HG02798 (cell line): Measurements from ENCODE around the gene RIMS1.

ENCODE experiments used
- ATAC-seq: cut with Tn5 transposase; IDR thresholded peaks from one replicate; pipeline ENCODE4 v1.9.1; 2021; ENCODE audit warnings: mild to moderate bottlenecking; ENCODE audit not compliant: unreplicated experiment, poor library complexity

Gene RIMS1

DNA sequence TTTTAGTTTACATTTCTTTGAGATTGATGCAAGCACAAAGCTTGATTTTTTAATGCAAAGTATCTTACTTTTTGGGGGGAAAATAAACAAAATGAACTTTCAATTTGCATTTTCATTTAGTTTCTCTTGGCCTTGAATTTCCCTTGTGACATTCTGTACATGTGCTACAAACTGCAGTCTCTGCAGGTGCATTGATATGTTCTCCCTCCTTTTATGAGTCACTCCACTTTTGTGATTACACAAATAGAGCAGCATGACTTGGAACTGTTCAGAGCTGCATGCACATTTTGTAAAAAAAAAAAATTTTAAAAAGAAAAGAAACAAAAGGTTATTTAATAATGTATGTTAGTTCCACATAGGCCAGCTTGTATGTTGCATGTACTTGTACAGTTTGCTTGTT lies 515.5 kb downstream of the RIMS1 start:
- ATAC-seq = no peak

DNA sequence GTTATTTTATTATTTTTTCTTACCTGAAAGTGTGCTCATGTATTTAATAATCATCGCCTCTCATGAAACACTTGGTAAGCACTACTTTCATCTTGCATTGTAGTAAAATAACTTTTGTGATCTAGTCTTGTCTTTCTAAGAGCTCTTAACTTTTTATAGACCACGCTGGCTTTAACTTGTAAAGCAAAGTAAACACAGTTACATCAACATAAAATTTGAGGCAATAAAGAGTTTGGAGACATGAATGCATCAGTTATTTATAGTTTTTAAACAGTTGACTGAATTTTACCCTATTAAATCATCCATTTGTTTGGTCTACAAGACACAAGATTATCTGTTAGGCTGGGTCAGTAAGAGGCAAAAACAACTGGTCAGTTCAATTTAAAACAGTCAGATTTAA lies 517.1 kb downstream of the RIMS1 start:
- ATAC-seq = no peak

DNA sequence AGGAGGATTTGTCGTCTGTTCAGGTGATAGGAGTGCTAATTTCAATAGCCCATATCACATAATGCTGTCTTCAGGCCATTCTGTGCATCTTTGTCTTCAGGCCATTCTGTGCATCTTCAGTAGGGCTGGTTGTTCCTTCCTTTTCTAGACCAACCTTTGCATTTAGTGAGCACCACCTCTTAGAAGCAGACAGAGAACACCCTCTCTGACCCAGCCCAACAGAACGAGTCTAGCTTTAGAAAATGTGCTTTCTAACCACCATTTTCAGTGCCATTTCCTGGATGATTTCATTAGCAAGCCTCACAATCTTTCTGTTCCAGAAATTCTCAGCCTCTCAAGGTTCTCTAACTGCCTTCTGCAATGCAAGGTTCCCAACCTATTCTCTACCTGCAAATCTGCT lies 520.2 kb downstream of the RIMS1 start:
- peak; percentile 61 for ATAC-seq

GRCh38 chr6:72410769-72411168 lies 524.4 kb downstream of the RIMS1 start:
- ATAC-seq = no peak

DNA sequence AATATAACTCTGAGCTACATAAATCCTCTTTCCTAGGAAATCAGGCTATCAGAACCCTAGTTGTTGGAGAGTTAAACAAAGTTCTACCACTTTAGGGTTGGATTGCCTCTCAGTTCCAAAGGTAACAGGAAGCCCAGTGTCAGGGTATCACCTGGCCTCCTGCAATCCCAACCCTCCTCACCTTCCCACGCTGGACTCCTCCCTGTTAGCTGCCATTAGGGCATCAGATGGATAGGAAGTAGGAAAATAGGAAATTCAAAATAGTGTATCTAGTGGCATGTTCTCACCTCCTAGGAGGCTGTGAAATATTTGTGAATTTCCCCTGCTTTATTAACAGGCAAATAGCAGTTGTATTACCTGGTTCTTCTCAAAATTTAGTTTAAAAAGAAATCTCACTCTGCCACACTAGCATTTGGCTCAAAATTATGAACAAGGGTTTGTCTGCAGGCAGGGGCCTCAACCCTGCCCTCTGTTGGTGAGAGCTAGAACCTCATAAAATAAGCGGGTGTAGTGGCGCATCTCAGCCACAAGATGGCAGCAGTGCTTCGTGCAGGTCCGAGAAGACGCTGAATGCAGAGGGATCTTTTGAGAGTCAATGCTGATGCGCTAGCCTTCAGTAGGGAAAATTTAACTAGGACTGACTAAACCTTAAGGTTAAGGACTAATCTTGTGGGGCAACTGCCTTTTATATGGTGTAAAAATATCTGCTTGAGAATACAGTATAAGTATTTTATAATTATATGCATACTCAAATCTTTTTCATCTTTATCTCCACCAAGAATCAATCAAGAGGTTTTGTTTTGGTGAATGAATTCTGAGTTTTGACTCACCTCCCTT lies 525.7 kb downstream of the RIMS1 start:
- peak; percentile 92 for ATAC-seq

GRCh38 chr6:72412709-72413044 lies 526.3 kb downstream of the RIMS1 start:
- no peak for ATAC-seq

- ATAC-seq = no peak
Measured at GRCh38 chr6:72413884-72414283, 527.5 kb downstream of the RIMS1 start.

GRCh38 chr6:72414657-72415056 lies 528.3 kb downstream of the RIMS1 start:
- ATAC-seq = no peak

GRCh38 chr6:72416744-72417465 lies 530.6 kb downstream of the RIMS1 start:
- ATAC-seq = no peak

GRCh38 chr6:72417759-72418158 lies 531.4 kb downstream of the RIMS1 start:
- ATAC-seq = no peak

DNA sequence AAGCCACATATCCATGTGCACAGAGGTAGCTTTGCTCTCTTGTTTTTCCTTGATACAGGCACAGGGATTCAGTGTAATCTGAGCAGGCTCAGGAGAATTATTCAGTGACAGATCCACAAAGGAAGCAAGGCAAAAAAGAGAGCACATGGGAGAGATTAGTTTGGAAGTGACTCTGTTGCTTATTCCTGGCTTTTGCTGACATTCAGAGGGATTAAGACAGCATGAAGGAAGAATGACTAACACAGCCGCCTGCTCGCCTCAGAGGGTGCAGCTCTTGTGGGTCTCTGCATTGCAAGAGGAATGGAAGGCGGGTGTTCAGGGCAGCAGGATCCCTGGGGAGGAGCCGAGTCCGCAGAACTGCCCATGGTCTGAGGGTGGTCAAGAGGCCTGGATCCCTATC lies 532.1 kb downstream of the RIMS1 start:
- no peak for ATAC-seq

- no peak for ATAC-seq
Measured at GRCh38 chr6:72419966-72420365, 533.6 kb downstream of the RIMS1 start.

GRCh38 chr6:72420409-72420808 lies 534.1 kb downstream of the RIMS1 start:
- peak; percentile 32 for ATAC-seq

GRCh38 chr6:72421387-72421786 lies 535.0 kb downstream of the RIMS1 start:
- no peak for ATAC-seq

GRCh38 chr6:72422171-72422570 lies 535.8 kb downstream of the RIMS1 start:
- ATAC-seq = no peak

DNA sequence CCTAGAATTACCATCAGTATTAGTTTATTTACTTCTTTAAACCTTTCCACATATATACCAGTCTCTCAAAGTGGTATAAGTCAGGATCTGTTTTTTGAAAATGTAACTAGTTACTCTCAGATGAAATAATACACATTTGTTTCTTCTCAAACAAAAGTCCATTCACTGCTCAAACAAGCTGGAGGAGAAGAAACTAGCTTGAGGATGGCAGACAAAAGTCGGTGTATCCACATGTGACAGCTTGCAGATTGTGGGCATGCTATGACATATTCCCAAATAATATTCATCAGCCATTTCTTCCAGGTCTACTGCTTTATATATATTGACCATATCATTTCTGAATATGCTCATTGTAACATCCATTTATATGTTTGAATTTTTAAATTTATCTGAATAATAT lies 538.1 kb downstream of the RIMS1 start:
- ATAC-seq = no peak

DNA sequence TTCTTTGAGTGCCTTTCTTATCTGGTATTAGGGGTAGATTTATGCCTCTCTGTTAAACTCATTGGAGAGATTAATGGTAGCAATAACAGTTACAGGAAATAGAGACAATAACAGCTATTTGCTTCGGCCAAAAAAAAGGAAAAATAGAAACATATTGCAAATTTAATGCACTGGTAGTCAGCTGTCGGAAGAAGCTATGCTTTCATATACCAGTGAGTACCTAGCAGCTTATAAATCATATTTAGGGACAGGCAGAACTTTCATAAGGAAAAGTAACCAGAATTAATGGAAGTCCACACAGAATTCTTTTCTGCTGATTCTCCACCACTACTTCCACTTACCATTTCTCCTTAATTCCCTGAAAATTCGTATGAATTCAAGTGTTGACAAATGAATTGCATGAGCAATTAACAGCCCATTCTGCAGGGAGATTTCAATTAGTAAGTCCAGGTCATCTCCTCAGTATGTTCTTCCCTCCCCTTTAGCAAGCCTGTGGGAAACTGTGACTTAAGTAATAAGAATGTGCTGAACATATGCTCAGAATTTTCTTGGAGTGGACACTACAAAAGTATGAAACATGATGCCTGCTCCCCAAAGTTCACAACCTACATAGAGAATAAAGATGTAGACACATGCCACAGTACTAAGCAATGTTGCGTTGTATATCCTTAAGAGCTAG lies 538.8 kb downstream of the RIMS1 start:
- ATAC-seq = no peak

GRCh38 chr6:72440611-72441010 lies 554.3 kb downstream of the RIMS1 start:
- no peak for ATAC-seq

DNA sequence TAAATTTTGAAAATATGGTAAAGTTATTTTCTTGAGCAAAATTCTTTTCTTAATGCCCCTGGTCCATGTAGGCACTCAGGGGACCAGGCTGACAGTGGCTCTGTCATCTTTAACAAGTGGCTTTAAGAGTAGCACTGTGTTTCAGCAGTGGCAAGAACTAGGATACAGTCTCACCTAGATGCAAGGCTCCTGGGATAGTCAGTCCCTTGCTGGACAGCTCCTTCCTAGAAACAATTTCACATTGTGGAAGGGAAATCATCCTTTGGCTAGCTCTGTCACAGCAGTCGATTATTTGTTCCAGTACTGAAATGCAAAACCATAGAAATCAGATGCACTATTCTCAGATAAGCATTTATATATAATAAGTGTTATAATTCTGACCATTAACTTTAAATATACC lies 560.1 kb downstream of the RIMS1 start:
- ATAC-seq = no peak
